DOHH2 (cell line): ENCODE data around the gene SOBP.

ENCODE experiments used
- H3F3A ChIP-seq: fragments of 200-600 bp; sonication (generic), shearing (Covaris generic); 2 replicates; pipeline ENCODE4 v1.6.0; 2016; ENCODE audit warnings: antibody characterized with exemption, mild to moderate bottlenecking; ENCODE audit not compliant: control insufficient read depth, insufficient read depth
- H3K27ac ChIP-seq: fragments of 200-600 bp; sonication (generic); 2 replicates; pipeline ENCODE4 v1.5.1; 2014; ENCODE audit warnings: low read depth, mild to moderate bottlenecking, low read length, moderate library complexity
- H3K27me3 ChIP-seq: fragments of 200-600 bp; sonication (generic); 2 replicates; pipeline ENCODE4 v1.6.1; 2014; ENCODE audit warnings: mild to moderate bottlenecking, low read length, mixed read lengths; ENCODE audit not compliant: control insufficient read depth
- H3K36me3 ChIP-seq: fragments of 200-600 bp; sonication (generic); 2 replicates; pipeline ENCODE4 v1.6.1; 2014; ENCODE audit warnings: mild to moderate bottlenecking, low read length, moderate library complexity, mixed read lengths; ENCODE audit not compliant: control insufficient read depth
- H3K4me1 ChIP-seq: fragments of 200-600 bp; sonication (generic); 2 replicates; pipeline ENCODE4 v1.6.1; 2014; ENCODE audit warnings: mild to moderate bottlenecking, low read length, mixed read lengths; ENCODE audit not compliant: control insufficient read depth
- H3K4me2 ChIP-seq: fragments of 200-600 bp; sonication (generic); 2 replicates; pipeline ENCODE4 v1.6.0; 2014; ENCODE audit warnings: mild to moderate bottlenecking, low read length, moderate library complexity
- H3K4me3 ChIP-seq: fragments of 200-600 bp; sonication (generic); 2 replicates; pipeline ENCODE4 v1.5.1; 2014; ENCODE audit warnings: mild to moderate bottlenecking, low read length, mixed read lengths
- H3K79me2 ChIP-seq: fragments of 200-600 bp; sonication (generic); 2 replicates; pipeline ENCODE4 v1.6.1; 2014; ENCODE audit warnings: mild to moderate bottlenecking, low read length, mixed read lengths; ENCODE audit not compliant: control insufficient read depth
- H3K9me2 ChIP-seq: fragments of 200-600 bp; sonication (generic); replicated peaks from 2 replicates; pipeline ENCODE4 v1.6.1; 2014; ENCODE audit warnings: mild to moderate bottlenecking, low read length, mixed read lengths; ENCODE audit not compliant: control insufficient read depth
- H3K9me3 ChIP-seq: fragments of 200-600 bp; sonication (generic); 2 replicates; pipeline ENCODE4 v1.6.1; 2014; ENCODE audit warnings: antibody characterized with exemption, low read length, mixed read lengths; ENCODE audit not compliant: control insufficient read depth, insufficient read depth
- H4K20me1 ChIP-seq: fragments of 200-600 bp; sonication (generic); 2 replicates; pipeline ENCODE4 v1.6.0; 2014; ENCODE audit warnings: low read depth, mild to moderate bottlenecking, antibody characterized with exemption, low read length, moderate library complexity; ENCODE audit not compliant: control insufficient read depth, insufficient read depth
- EZH2phosphoT487 ChIP-seq: fragments of 200-600 bp; sonication (generic); IDR thresholded peaks from 2 replicates; pipeline ENCODE4 v1.6.1; 2017; ENCODE audit warnings: borderline replicate concordance, mild to moderate bottlenecking, antibody characterized with exemption, low read length, moderate library complexity, mixed read lengths
- TF ChIP-seq, protein P1 (sequence below): fragments of 200-600 bp; sonication (generic); IDR thresholded peaks from one replicate; pipeline ENCODE4 v1.5.1; 2014; ENCODE audit warnings: antibody characterized with exemption, mild to moderate bottlenecking, low read depth, low read length; ENCODE audit not compliant: poor library complexity, severe bottlenecking

SOBP gene

DNA sequence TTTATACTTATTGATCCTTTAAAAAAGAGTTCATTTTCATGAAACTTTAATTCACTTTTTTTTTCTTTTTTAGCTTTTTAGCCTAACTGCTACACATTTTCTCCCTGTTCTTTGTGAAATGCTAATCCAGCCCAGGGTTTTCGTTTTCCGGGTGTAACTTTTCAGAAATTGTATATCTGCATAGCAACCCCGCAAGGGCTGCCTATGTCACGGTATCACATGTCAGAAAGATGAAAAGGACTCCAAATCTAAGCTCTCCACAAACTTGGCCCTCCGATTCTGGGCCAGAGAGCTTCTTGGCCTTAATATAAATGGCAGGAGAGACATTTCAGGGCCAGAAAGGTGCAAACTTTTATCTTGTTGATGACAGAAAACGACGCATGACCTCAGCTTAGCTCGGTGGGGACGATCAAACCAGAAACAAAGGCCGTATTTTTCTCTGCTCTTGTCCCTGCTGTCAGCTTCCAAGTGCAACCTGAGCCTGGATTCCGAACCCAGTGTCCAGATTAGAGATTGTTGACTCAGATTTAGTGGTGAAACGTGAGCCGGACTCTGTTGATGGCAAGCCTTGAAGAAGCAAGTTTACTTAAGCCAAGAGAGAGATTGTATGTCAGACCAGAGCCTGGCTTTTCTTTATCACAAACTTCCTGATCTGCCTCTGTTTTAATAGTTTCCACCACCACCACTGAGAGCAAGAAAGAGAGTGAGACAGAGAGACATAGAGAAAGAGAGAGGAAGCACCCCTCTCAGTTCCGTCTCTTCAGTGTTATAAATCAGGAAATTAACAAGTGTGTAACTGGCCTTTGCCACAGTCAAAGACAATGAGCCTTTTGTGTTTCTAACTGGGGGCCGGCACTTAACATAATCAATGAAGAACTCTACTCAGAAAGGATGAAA is 176.4 kb downstream of the SOBP start:
- Histone ChIP-seq H4K20me1 (no peaks in the 10 kb centered on the region), H3K27ac (no peak overlapping the region), H3K79me2 (no peaks in the 10 kb centered on the region), H3F3A (no peaks in the 10 kb centered on the region), H3K4me1 (peaks cover 28% of the 10 kb centered on the region), H3K27me3 (no peaks in the 10 kb centered on the region), H3K36me3 (no peaks in the 10 kb centered on the region), H3K9me2 (no peaks in the 10 kb centered on the region), H3K4me3 (no peak overlapping the region), H3K4me2 (no peak overlapping the region), H3K9me3 (no peaks in the 10 kb centered on the region)
- TF ChIP-seq EZH2phosphoT487, result no peak
- TF ChIP-seq, protein P1, sequence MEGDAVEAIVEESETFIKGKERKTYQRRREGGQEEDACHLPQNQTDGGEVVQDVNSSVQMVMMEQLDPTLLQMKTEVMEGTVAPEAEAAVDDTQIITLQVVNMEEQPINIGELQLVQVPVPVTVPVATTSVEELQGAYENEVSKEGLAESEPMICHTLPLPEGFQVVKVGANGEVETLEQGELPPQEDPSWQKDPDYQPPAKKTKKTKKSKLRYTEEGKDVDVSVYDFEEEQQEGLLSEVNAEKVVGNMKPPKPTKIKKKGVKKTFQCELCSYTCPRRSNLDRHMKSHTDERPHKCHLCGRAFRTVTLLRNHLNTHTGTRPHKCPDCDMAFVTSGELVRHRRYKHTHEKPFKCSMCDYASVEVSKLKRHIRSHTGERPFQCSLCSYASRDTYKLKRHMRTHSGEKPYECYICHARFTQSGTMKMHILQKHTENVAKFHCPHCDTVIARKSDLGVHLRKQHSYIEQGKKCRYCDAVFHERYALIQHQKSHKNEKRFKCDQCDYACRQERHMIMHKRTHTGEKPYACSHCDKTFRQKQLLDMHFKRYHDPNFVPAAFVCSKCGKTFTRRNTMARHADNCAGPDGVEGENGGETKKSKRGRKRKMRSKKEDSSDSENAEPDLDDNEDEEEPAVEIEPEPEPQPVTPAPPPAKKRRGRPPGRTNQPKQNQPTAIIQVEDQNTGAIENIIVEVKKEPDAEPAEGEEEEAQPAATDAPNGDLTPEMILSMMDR, result no peak

DNA sequence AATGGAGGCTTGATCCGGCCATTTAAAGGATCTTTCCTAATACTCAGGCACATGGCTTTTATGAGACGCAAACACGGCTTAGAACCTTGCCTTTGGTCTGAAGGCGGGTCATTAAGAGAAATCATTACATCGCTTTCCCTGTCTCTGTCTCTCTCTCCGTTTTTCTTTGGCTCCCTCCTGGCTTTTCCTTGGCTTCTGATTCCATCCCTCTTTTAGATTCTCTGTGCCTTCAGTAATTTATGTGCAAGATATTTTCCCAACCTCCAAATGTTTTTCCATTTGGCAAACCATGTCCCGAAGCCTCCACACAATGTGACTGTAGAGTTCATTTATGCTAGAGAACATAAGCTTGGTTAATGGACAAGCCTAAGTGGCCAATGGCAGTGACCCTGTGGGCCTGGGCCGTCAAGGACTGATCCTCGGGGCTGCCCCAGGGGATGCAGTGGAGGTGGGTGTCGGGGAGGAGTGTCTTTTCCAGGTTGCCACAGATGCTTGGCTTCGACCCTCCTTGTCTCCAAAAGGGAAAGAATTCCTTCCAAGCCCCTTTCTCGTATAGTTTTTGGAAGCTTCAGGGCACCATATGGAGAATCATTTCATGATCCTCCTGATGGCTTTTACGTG is 177.2 kb downstream of the SOBP start:
- no peak for TF ChIP-seq EZH2phosphoT487
- TF ChIP-seq, protein P1, result no peak
- Histone ChIP-seq H3K36me3 (no peaks in the 10 kb centered on the region), H3K79me2 (no peaks in the 10 kb centered on the region), H3K9me2 (no peaks in the 10 kb centered on the region), H3K4me3 (no peak overlapping the region), H3K9me3 (no peaks in the 10 kb centered on the region), H3K27me3 (no peaks in the 10 kb centered on the region), H3K27ac (no peak overlapping the region), H3F3A (no peaks in the 10 kb centered on the region), H4K20me1 (no peaks in the 10 kb centered on the region), H3K4me2 (no peak overlapping the region), H3K4me1 (peaks cover 36% of the 10 kb centered on the region)

DNA sequence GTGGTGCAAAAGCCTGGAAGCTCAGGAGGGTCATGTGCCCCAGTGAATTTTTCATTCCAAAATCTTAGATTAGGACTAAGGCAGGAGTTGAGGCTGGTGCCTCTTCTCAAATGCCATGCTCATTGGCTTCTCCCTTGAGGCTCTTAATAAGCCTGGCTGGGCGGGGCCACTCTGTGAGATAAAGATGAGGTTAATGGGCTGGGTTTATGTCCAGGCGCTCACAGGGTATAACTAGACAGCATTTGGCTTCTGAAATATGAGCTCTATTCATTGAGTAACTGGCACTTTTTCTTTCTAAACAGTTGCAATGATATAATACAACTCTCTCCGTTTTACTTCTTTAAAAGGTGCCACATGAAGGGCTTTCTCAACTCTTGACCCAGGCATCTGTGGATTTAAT is 177.9 kb downstream of the SOBP start:
- TF ChIP-seq EZH2phosphoT487, result no peak
- TF ChIP-seq, protein P1, result no peak
- Histone ChIP-seq H3K27me3 (no peaks in the 10 kb centered on the region), H3K79me2 (no peaks in the 10 kb centered on the region), H3K9me2 (no peaks in the 10 kb centered on the region), H3K9me3 (no peaks in the 10 kb centered on the region), H3K27ac (no peak overlapping the region), H3K36me3 (no peaks in the 10 kb centered on the region), H3K4me1 (peaks cover 37% of the 10 kb centered on the region), H3F3A (no peaks in the 10 kb centered on the region), H4K20me1 (no peaks in the 10 kb centered on the region), H3K4me2 (no peak overlapping the region), H3K4me3 (no peak overlapping the region)
